Activated naive CD4-positive, alpha-beta T cell treated with anti-CD3 and anti-CD28 coated beads, Interleukin-2, amount 50 U/mL, for 72 hours (primary cell): ENCODE data around the gene TEX29. TPM values are rescaled to one million over a fixed set of nuclear protein-coding genes. Genes with fewer than 3 reads are reported as not detected.

Experiments
- ATAC-seq, 2 donors: fragments of 150-1000 bp; cut with Tn5 transposase; 2 replicates each; pipeline ENCODE4 v1.10.0; 2021; ENCODE audit warnings: mild to moderate bottlenecking in 2 of 2, moderate library complexity in 2 of 2
- DNase-seq, 2 donors: peaks; one replicate each; pipeline ENCODE4 v3.0.0; 2021 to 2022; ENCODE audit warnings: low spot score in 2 of 2
- H3K27ac Mint-ChIP-seq, 2 donors: one replicate each; pipeline ENCODE4 v1.8.0; 2022; ENCODE audit warnings: mild to moderate bottlenecking in 2 of 2, mixed read lengths in 2 of 2
- H3K36me3 Mint-ChIP-seq, 2 donors: one replicate each; pipeline ENCODE4 v1.8.0; 2022; ENCODE audit warnings: mixed read lengths in 2 of 2
- H3K9me3 Mint-ChIP-seq, 2 donors: one replicate each; pipeline ENCODE4 v1.8.0; 2022; ENCODE audit warnings: mixed read lengths in 2 of 2
- total RNA-seq, 2 donors: library from RNA; stranded (reverse); gene quantifications; one replicate each; pipeline ENCODE4 v1.2.3, GENCODE V29; 2022

The TEX29 gene
- total RNA-seq: 1 to 10 TPM; 1.5 to 2.0 TPM

DNA sequence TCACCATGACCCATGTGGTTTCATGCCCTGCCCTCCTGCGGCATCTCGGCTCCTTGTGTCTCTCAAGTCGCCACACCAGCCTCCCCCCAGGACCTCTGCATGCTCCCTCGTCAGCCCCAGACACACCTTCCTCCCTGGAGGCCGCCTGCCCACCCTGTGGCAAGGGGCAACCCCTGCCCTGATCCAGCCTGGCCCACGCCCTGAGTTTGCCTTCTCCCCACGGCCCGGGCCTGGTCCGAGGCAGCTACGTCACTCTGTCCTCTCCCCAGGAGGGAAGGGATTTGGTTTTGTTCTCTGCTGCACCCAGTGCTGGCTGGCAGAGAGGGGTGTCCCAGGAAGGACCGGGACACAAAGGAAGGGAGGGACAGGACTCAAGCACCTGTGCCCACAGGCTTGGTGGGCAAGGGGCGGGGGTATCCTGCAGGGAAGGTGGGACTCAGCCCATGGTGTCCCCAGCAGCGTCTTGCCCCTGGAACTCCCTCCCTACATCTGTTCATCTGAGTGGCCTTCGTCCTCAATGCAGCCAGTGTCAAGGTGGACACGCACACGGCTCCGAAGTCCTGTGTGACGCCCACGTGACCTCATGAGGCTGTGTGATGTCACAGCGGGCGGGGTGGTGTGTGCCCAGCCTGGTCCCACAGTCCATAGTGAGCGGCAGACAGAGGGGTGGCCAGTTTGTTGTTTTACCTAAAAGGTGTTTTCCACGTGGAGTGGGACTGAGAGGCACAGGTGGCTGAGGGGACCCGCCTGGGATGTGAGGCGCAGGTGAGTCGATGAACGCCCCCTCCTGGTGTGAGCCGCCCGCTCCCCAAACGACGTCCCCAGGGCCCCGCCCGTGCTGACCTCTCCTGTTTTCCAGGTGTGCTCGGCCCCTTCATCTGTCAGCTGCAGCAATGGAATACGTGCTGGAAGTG lies at the start of gene TEX29:
Gene TEX29, plus strand, starts transcription at position 645 of the 914 bp plus-strand sequence. Its CDS starts 249 bp downstream, at position 894.
- peak within 1 kb of the TSS in 1 of 2 donors; percentile 56 for H3K27ac Mint-ChIP-seq
- ATAC-seq: no peak
- H3K9me3 Mint-ChIP-seq: no peaks in the 10 kb centered on the region
- no peaks in the 10 kb centered on the region for H3K36me3 Mint-ChIP-seq
- DNase-seq: no peak

DNA sequence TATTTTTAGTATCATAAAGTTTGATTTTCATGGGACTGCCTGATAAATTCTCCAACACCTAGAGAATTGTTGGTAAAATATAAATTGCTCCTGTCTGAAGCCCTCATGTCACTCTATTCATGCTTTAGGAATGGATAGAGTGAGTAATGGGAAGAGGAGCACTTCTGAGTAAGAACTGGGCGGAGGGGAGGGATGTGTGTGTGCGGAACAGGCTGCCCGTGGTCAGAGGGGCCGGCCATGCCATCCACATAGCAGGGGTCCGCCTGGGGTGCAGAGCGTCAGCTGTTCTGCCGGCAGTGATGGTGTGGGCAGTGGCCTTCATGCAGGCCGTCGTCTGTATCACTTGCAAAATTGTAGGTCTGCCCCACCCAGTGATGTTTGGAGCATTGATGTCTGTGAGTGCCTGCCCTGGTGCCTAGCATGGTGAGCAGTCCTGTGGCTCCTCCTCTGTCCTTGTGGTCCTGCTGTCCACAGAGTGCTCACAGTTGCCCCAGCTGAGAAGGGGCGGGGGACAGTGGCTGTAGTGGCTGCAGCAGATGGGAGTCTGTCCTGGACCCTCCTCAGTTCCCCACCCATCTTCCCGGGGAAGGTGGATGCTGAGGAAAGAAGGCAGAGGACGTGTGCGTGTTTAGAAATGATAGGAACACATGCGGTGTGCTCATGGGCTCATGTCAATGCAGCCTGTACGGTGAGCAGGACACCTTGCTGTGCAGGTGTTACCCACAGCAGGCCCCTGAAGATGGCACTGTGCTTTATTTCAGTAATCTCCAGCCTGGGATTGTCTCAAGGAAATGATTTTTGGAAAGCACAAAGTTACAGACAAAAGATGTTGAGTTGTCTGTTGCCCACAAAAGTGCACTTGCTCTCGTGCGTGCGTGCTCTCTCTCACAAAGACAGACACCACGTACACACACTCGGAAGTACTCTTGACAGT lies 49.4 kb upstream of the TEX29 start:
- peak overlapping the region in 1 of 2 donors; percentile 40 for H3K27ac Mint-ChIP-seq
- H3K36me3 Mint-ChIP-seq: peaks cover 0 to 11% of the 10 kb centered on the region in 2 donors
- no peaks in the 10 kb centered on the region for H3K9me3 Mint-ChIP-seq
- ATAC-seq (no peak), DNase-seq (no peak)

DNA sequence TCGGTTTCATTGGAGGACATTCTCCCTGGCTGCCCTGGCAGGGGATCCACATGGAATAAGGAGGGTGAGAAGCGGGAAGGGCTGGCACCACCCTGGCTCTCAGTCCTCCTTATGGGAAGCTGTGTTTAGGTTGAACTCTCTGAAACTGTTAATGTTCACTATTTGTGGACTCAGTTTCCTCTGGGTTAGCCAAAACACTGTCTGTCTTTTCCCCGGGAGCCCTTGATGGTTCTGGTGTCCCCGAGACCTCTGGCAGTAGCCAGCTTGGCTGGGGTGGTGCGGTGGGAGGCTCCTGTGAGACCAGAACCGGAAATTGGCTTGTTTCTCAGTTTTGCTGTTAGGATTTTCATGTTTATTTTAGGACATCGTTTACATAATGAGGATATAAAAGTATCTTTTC lies 48.3 kb upstream of the TEX29 start:
- H3K27ac Mint-ChIP-seq: peak overlapping the region in 1 of 2 donors; percentile 9

DNA sequence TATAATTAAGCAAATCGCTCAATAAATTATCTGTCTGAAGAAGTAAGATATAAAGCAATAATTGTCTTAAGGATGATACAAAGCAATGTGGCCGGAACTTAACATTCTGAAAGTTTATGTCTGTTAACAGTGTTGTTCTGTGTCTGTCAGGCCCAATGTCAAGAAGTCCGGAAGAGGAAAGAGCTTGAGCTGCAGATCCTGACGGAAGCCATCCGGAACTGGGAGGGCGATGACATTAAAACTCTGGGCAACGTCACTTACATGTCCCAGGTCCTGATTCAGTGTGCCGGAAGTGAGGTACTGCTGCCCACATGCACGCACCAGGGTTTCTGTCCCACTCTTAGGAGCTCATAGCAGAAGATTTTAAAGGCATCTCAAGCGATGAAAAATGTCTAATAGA lies 45.1 kb upstream of the TEX29 start:
- Mint-ChIP-seq H3K36me3 (peaks cover 3 to 15% of the 10 kb centered on the region in 2 donors), H3K9me3 (no peaks in the 10 kb centered on the region), H3K27ac (peak overlapping the region; percentile 17 to 21)
- ATAC-seq (no peak), DNase-seq (no peak)

More for the DNA sequence above, 48.3 kb upstream of the TEX29 start:
- Mint-ChIP-seq H3K36me3 (peaks cover 0 to 15% of the 10 kb centered on the region in 2 donors), H3K9me3 (no peaks in the 10 kb centered on the region)
- ATAC-seq: no peak
- no peak for DNase-seq

DNA sequence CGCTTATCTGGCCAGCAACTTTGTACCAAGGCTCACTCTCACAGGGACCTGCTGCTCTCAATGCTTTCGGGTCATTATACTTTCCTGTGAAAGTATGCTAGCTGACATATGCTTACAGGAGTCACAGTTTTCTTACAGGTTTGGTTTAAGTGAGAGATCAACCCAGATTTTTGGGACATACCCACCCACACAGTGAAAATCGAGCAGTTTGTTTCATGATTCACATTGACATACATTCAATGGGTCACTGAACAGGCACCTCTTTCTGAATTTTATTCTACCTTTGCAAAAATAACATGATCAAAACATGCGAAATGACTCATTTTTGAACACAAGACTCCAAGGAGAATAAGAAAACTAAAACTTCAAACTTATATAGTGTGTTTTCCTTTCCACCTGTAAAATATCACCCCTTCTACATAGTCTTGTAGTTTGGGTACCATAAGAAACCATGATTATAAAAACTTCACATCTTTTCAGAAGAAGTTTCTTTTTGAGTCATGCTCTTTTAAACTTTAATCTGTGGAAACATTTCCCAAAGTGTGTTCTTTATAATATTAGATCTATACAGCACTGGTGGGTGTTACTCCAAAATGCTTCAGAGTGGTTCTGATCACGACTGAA lies 44.3 kb upstream of the TEX29 start:
- H3K36me3 Mint-ChIP-seq: peaks cover 5 to 15% of the 10 kb centered on the region in 2 donors
- peak; percentile 40 to 74 for ATAC-seq
- H3K27ac Mint-ChIP-seq: peak overlapping the region in 1 of 2 donors; percentile 21
- no peak for DNase-seq
- no peaks in the 10 kb centered on the region for H3K9me3 Mint-ChIP-seq

DNA sequence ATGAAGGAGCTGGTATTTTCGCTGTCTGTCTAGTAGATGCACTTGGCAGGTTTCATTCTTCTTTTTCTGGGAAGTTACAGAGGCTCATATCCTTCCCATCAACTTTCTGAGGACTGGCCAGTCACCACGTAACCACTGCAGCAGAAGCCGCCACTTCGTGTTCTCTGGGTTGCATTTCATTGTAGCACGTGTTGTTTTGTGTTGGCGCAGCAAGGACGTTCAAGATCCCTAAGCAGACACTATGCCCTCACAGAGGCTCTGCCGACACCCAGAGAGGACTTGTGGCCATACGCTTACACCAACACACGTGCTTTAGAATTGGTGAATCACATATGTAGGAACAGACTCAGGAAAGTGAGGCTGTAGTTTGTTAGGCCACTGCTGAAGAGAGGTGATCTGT lies 42.2 kb upstream of the TEX29 start:
- DNase-seq (no peak), ATAC-seq (no peak)
- H3K36me3 Mint-ChIP-seq: peaks cover 5 to 15% of the 10 kb centered on the region in 2 donors
- H3K9me3 Mint-ChIP-seq: no peaks in the 10 kb centered on the region
- H3K27ac Mint-ChIP-seq: no peak overlapping the region

DNA sequence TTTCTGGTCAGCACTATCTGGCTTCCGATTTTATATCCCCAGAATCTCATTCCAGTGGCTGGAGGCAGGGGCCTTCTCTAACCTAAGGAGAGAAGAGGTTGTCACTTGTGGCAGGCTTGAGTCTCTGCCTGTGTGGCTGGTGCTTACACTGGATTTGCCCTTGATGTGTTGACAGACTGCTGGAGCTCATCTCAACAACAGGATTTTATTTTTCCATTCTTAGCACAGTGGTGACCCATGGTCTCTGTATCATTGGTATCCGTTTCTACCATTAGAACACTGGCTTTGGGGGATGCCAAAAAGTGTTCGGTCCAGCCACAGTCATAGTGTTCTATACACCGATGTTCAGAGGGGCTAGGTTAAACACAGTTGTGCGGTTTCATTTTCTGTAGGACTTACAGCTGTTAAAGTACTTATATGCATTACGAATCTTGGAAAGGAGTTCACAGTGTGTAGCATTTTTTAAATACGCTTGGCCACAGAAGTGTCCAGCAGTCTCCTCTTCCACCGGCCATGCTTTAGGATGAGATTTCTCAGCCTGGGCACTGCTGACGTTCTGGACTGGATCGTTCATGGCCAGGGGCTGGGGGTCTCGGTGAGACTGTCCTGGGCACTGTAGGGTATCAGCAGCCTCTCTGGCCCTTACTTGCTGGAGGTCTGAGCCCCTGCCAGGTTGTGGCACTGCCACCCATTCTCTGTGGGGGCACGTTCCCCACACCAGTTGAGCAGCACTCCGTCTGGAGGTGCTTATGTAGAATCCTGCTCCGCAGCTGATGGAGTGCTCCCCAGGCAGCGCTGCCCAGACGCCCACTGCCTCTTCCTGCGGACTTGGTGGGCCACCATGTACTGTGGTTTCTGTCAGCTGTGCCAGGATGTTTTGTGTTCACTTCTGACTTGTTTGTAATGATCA lies 41.4 kb upstream of the TEX29 start:
- H3K9me3 Mint-ChIP-seq: no peaks in the 10 kb centered on the region
- ATAC-seq (no peak), DNase-seq (no peak)
- peaks cover 9 to 19% of the 10 kb centered on the region in 2 donors for H3K36me3 Mint-ChIP-seq
- H3K27ac Mint-ChIP-seq: no peak overlapping the region

DNA sequence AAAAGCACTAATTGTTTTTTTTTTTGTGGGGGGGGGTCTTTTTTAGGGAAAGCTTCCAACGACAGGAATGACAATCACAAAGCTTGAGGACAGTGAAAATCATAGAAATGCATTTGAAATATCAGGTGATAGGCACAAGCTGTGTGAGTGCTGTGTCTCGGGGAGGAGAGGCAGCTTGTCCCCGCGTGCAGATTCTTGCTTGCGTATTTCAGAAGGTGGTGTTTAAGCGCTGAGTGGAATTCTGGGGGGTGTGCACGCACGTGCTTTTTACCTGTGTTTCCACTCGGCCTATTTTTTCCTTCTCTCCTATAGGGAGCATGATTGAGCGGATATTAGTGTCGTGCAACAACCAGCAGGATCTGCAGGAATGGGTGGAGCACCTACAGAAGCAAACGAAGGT lies 40.2 kb upstream of the TEX29 start:
- Mint-ChIP-seq H3K27ac (peak overlapping the region in 1 of 2 donors; percentile 72), H3K9me3 (no peaks in the 10 kb centered on the region), H3K36me3 (peaks cover 13 to 23% of the 10 kb centered on the region in 2 donors)
- no peak for ATAC-seq
- DNase-seq: no peak

DNA sequence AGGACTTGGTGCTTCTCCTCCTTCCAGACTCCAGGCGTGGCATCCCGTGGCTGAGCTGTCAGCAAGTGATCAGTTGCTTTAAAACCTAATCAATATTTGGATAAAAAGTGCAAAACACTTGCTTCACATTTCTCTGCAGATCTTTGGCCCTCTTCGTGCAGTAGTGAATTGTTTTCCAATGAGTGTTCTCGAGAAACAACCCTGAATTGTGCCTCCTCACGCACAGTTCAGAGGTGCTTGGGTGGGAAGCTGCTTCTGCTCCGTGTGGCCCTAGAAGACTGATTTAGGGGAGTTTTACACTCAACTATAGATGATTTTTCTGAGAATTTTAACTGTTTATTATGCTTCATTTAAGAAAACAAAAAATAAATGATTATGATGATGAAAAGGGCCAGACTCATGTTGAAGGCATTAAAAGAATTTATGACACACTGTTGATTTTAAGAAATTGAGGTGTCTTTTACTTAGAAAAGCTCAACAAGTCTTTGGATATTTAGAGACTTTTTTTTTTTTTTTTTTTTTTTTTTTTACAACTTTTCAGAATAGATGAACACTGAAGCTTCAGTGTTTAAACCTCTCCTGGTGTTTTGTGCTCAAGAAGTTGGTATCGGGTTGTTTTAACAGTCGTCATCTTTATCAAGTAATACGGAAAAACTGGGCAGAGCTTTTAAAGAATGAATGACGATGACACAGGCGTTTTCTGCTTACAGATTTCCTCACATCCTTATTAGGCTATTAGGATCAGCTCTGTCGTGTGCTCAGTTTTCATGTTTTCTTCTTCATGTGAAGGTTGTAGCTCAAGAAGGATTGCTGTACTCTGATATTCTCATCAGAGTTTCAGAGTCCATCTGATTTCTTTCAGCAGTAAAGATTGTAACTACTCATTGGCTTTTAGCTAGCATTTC lies 39.5 kb upstream of the TEX29 start:
- no peaks in the 10 kb centered on the region for H3K9me3 Mint-ChIP-seq
- H3K36me3 Mint-ChIP-seq: peaks cover 14 to 16% of the 10 kb centered on the region in 2 donors
- no peak for DNase-seq
- ATAC-seq: no peak
- peak overlapping the region in 1 of 2 donors; percentile 9 for H3K27ac Mint-ChIP-seq

DNA sequence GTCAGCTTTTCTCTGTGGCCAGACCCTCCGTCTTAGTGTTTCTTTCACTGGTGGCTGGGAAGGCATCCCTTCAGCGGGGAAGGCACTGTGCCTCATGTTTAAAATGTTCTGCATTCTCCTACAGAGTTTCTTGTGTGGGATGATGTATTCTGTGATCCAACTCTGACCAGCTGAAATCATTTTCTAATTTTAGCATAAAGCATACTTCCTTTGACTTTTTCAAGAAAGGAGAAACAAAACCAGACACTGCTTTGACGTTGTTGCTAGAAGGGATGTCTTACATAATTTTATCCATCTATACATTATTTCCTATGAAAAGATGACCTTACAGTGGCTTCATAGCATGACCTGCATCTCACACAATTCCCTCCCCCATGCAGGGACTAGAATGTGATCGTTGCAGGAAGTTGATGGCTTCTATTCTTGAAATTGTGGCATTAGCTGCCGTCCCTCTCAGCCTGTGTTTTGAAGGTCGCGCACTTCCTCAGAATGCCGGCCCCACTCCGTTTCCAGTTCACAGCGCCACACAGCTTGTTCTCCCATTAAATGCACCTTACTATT lies 38.6 kb upstream of the TEX29 start:
- DNase-seq: no peak
- Mint-ChIP-seq H3K9me3 (no peaks in the 10 kb centered on the region), H3K27ac (no peak overlapping the region), H3K36me3 (peaks cover 16 to 21% of the 10 kb centered on the region in 2 donors)
- ATAC-seq: no peak

DNA sequence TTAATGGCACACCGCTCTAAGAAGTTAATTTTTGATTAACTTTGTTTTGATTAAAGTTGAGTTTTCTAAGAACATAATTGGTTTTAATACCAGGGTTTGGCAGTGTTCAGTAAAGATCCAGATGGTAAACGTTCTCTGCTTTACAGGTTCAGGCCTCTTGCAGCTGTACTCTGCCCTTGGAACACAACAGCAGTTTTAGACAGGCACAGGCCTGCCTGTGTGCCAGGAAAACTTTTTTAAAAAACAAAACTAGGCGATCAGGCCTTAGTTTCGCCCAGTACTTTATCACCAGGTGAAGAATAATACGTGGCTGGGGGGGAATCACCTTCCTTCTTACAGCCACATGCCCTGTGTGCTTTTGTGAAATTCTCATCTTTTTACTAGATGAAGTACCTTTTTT lies 38.0 kb upstream of the TEX29 start:
- DNase-seq (no peak), ATAC-seq (no peak)
- H3K27ac Mint-ChIP-seq: no peak overlapping the region
- H3K9me3 Mint-ChIP-seq: no peaks in the 10 kb centered on the region
- H3K36me3 Mint-ChIP-seq: peaks cover 21 to 27% of the 10 kb centered on the region in 2 donors

DNA sequence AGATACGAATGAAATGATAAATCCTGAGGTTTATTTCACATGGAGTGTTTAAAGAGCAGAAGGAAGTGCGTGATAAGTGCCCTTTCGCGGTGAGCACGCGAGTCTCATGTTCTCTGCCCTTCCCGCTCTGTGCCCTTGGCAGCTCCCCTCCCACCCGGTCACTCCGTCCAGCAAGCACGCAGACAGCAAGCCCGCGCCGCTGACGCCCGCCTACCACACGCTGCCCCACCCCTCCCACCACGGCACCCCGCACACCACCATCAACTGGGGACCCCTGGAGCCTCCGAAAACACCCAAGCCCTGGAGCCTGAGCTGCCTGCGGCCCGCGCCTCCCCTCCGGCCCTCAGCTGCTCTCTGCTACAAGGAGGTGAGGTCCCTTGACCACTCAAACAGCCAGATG lies 37.4 kb upstream of the TEX29 start:
- Mint-ChIP-seq H3K9me3 (no peaks in the 10 kb centered on the region), H3K36me3 (peaks cover 23 to 27% of the 10 kb centered on the region in 2 donors), H3K27ac (peak overlapping the region in 1 of 2 donors; percentile 56)
- DNase-seq (no peak), ATAC-seq (no peak)

DNA sequence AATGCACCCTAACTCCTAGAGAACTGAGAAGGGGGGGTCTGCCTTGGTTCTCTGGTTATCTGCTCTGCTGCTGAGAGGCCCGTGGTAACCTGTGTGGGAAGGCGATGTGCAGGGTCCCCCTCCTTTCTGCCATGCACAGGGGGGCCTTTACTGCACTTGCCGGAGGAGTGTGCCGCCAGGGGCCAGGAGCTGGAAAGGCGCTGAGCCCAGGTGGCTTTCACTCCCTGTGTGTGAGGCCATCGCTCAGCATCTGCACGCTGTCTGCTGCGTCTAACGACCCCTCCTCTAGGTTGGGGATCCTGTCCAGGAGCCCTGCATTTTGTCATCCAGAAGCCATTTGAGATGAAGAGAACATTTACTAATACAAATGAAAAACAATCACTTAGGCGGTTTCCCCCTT lies 37.0 kb upstream of the TEX29 start:
- peak overlapping the region in 1 of 2 donors; percentile 56 for H3K27ac Mint-ChIP-seq
- H3K36me3 Mint-ChIP-seq: peaks cover 23 to 27% of the 10 kb centered on the region in 2 donors
- ATAC-seq: no peak
- no peaks in the 10 kb centered on the region for H3K9me3 Mint-ChIP-seq
- DNase-seq: no peak

DNA sequence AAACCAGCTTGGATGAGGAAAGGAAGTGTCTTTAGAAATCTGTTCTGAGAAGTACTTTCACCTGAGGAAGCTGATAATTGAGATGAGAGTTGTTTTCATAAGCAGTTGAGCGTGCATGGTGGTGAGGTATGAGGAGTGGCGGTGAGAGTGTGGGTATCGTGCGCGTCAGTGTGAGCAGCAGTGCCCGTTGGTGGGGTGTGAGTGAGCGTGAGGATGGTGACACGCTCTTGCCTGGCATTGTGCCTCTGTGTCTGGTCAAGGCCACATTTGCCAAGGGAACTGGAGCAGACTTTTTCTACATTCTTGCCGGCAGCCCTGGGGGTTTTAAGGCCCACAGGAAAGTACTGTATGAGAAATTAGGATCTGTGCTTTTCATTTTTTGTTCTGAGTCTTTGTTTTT lies 36.5 kb upstream of the TEX29 start:
- ATAC-seq: no peak
- Mint-ChIP-seq H3K27ac (no peak overlapping the region), H3K36me3 (peaks cover 23 to 27% of the 10 kb centered on the region in 2 donors), H3K9me3 (no peaks in the 10 kb centered on the region)
- no peak for DNase-seq
